Natural killer cell treated with Interleukin-12 subunit alpha and Interleukin-12 subunit beta and Interleukin-15 and Interleukin-18, amount 100 ng/mL, for 72 hours (primary cell): Measurements from ENCODE around the gene RNPEP. TPM values are rescaled to one million over a fixed set of nuclear protein-coding genes. Genes with fewer than 3 reads are reported as not detected.
"Not testable (repeated sequence)": the region's sequence is repeated elsewhere in the genome, so short reads cannot be mapped to it uniquely, and the experiment has no call there.

Experiments used
- ATAC-seq, 2 donors: fragments of 150-1000 bp; cut with Tn5 transposase in 1 of 2; sonication (Bioruptor Pico), chemical (Tn5 transposase) in 1 of 2; 2 replicates each; pipeline ENCODE4 v1.10.0; 2021
- DNase-seq: peaks from one replicate; pipeline ENCODE4 v3.0.0; 2022; ENCODE audit warnings: low spot score
- H3K27ac Mint-ChIP-seq, 2 donors: 1 replicate in 1 of 2; 2 replicates in 1 of 2; pipeline ENCODE4 v1.8.0; 2022; ENCODE audit warnings: mixed read lengths in 2 of 2, mild to moderate bottlenecking in 1 of 2, moderate library complexity in 1 of 2
- H3K27me3 Mint-ChIP-seq, 2 donors: 1 replicate in 1 of 2; 2 replicates in 1 of 2; pipeline ENCODE4 v1.8.0; 2022; ENCODE audit warnings: mixed read lengths in 2 of 2
- H3K36me3 Mint-ChIP-seq: one replicate; pipeline ENCODE4 v1.8.0; 2022; ENCODE audit warnings: mixed read lengths
- H3K4me1 Mint-ChIP-seq, 2 donors: 1 replicate in 1 of 2; 2 replicates in 1 of 2; pipeline ENCODE4 v1.8.0; 2022; ENCODE audit warnings: low read depth in 2 of 2, mixed read lengths in 2 of 2, mild to moderate bottlenecking in 1 of 2
- H3K4me3 Mint-ChIP-seq: one replicate; pipeline ENCODE4 v1.8.0; 2022; ENCODE audit warnings: mixed read lengths
- H3K9me3 Mint-ChIP-seq: 2 replicates; pipeline ENCODE4 v1.8.0; 2022; ENCODE audit warnings: mixed read lengths
- total RNA-seq, 2 donors: library from RNA; stranded (reverse); gene quantifications; one replicate each; pipeline ENCODE4 v1.2.3, GENCODE V29; 2022

Gene RNPEP
- total RNA-seq, 2 donors from 2014 or later, result 50.1 to 54.3 TPM

- DNase-seq (no peak), ATAC-seq (peak; percentile 34 to 58)
- H3K36me3 Mint-ChIP-seq, result no peaks in the 10 kb centered on the region
- H3K9me3 Mint-ChIP-seq, result no peaks in the 10 kb centered on the region
- peaks cover 0 to 11% of the 10 kb centered on the region in 2 donors for H3K4me1 Mint-ChIP-seq
- peaks cover 44% of the 10 kb centered on the region in 2 donors for H3K27me3 Mint-ChIP-seq
- no peak within 1 kb of the TSS for H3K27ac Mint-ChIP-seq
- no peak within 1 kb of the TSS for H3K4me3 Mint-ChIP-seq
Measured at GRCh38 chr1:201946224-201946908, 36.1 kb upstream of the RNPEP start, which contains the start of gene LMOD1. LMOD1 (minus strand) TSS chr1:201946548; CDS start chr1:201946340, 208 bp downstream.

- Mint-ChIP-seq H3K9me3 (no peaks in the 10 kb centered on the region), H3K27ac (no peak overlapping the region), H3K4me3 (no peak overlapping the region), H3K27me3 (peaks cover 44% of the 10 kb centered on the region in 2 donors), H3K4me1 (peaks cover 0 to 11% of the 10 kb centered on the region in 2 donors), H3K36me3 (no peaks in the 10 kb centered on the region)
- ATAC-seq (no peak), DNase-seq (no peak)
Measured at GRCh38 chr1:201947697-201948008, 34.8 kb upstream of the RNPEP start.

- Mint-ChIP-seq H3K9me3 (no peaks in the 10 kb centered on the region), H3K4me3 (no peak overlapping the region), H3K27ac (no peak overlapping the region), H3K27me3 (peaks cover 33 to 44% of the 10 kb centered on the region in 2 donors), H3K4me1 (peaks cover 3 to 13% of the 10 kb centered on the region in 2 donors), H3K36me3 (peaks cover 3% of the 10 kb centered on the region)
- no peak for DNase-seq
- ATAC-seq, result no peak
Measured at GRCh38 chr1:201949491-201949890, 33.0 kb upstream of the RNPEP start.

- Mint-ChIP-seq H3K9me3 (no peaks in the 10 kb centered on the region), H3K27ac (peak overlapping the region; percentile 87 to 98), H3K4me1 (peaks cover 11 to 14% of the 10 kb centered on the region in 2 donors), H3K4me3 (peak overlapping the region; percentile 89), H3K27me3 (no peaks in the 10 kb centered on the region), H3K36me3 (peaks cover 4% of the 10 kb centered on the region)
- ATAC-seq (no peak), DNase-seq (no peak)
Measured at GRCh38 chr1:201954263-201955008, 28.0 kb upstream of the RNPEP start.

DNA sequence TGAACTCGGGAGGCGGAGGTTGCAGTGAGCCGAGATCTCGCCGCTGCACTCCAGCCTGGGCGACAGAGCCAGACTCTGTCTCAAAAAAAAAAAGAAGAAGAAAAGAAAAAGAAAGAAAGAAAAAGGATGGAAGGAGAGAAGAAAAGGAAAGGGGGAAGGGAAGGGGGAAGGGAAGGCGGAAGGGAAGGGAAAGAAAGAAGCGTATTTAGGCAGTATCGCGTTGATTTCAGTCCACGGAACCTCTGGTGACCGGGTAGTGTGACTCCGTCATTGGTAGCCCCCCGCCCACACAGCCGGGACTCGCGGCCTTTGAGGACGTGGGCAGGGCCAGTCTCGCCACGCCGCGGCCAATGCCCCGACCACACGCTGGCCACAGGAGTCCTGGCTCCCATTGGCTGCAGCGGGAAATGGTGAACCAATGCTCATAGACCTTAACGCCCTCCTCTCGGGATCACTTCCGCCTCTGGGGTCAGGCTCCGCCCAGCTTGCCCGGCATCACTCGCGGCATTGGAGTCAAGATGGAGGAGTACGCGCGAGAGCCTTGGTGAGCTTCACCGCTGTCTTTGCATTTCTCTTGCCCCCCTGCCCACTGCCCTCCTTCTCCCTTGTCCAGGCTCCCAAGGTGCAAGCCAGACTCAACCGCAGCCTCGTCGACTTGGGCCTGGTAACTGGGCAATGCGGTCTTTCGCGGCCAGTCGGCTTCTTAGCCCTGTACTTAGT, 27.3 kb upstream of the RNPEP start, which contains the start of gene TIMM17A:
TSS of gene TIMM17A (plus strand) at position 495 of the 720 bp plus-strand sequence. CDS start at position 519, 24 bp downstream.
- DNase-seq (peak; percentile 98), ATAC-seq (peak; percentile 100)
- peak within 1 kb of the TSS; percentile 89 for H3K4me3 Mint-ChIP-seq
- H3K27me3 Mint-ChIP-seq, result no peaks in the 10 kb centered on the region
- no peaks in the 10 kb centered on the region for H3K9me3 Mint-ChIP-seq
- H3K36me3 Mint-ChIP-seq, result peaks cover 4% of the 10 kb centered on the region
- H3K27ac Mint-ChIP-seq, result peak within 1 kb of the TSS; percentile 87 to 98
- H3K4me1 Mint-ChIP-seq, result peaks cover 11 to 14% of the 10 kb centered on the region in 2 donors

GRCh38 chr1:201955729-201956143, 26.7 kb upstream of the RNPEP start:
- Mint-ChIP-seq H3K4me3 (peak overlapping the region; percentile 89), H3K9me3 (no peaks in the 10 kb centered on the region), H3K27ac (peak overlapping the region; percentile 87 to 98), H3K36me3 (peaks cover 4% of the 10 kb centered on the region), H3K27me3 (no peaks in the 10 kb centered on the region), H3K4me1 (peaks cover 11 to 14% of the 10 kb centered on the region in 2 donors)
- ATAC-seq (peak in 1 of 2 donors; percentile 59), DNase-seq (no peak)

DNA sequence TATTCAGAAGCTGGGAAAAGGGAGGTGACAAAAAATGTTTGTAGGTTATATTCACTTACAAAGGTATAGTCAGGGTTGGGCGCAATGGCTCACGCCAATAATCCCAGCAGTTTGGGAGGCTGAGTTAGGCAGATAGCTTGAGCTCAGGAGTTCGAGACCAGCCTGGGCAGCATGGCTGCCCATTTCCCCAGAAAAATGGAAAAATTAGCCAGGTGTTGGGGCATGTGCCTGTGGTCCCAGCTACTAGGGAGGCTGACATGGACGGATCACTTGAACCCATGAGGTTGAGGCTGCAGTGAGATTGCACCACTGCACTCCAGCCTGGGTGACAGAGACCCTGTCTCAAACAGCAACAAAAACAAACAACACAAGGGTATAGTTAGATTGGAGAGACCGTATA, 24.1 kb upstream of the RNPEP start:
- no peaks in the 10 kb centered on the region for H3K9me3 Mint-ChIP-seq
- peaks cover 14 to 15% of the 10 kb centered on the region in 2 donors for H3K4me1 Mint-ChIP-seq
- ATAC-seq, result no peak
- DNase-seq, result no peak
- no peak overlapping the region for H3K4me3 Mint-ChIP-seq
- no peak overlapping the region for H3K27ac Mint-ChIP-seq
- peaks cover 15% of the 10 kb centered on the region for H3K36me3 Mint-ChIP-seq
- no peaks in the 10 kb centered on the region for H3K27me3 Mint-ChIP-seq

GRCh38 chr1:201962382-201962781, 20.1 kb upstream of the RNPEP start:
- DNase-seq, H3K4me1 Mint-ChIP-seq, H3K27me3 Mint-ChIP-seq, ATAC-seq, H3K27ac Mint-ChIP-seq, H3K9me3 Mint-ChIP-seq, H3K4me3 Mint-ChIP-seq: not testable (repeated sequence)
- H3K36me3 Mint-ChIP-seq, result peaks cover 20% of the 10 kb centered on the region

- DNase-seq (no peak), ATAC-seq (no peak)
- no peak overlapping the region for H3K27ac Mint-ChIP-seq
- H3K9me3 Mint-ChIP-seq, result no peaks in the 10 kb centered on the region
- no peaks in the 10 kb centered on the region for H3K27me3 Mint-ChIP-seq
- peaks cover 26% of the 10 kb centered on the region for H3K36me3 Mint-ChIP-seq
- H3K4me1 Mint-ChIP-seq, result peaks cover 0 to 4% of the 10 kb centered on the region in 2 donors
- no peak overlapping the region for H3K4me3 Mint-ChIP-seq
Measured at GRCh38 chr1:201964261-201964660, 18.2 kb upstream of the RNPEP start.

DNA sequence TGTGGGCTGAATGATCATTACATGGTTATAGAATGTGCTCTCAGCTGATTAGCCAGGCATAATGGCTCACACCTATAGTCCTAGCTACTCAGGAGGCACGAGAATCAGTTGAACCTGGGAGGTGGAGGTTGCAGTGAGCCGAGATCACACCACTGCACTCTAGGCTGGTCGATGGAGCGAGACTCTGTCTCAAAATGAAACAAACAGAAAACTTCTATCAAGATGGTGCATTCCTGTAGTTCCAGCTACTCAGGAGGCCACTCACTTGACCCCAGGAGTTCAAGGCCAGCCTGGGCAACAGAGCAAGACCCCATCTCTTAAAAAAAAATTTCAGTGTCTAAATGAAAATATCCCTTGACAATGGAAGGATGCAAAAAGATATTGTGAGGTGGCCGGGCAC, 16.3 kb upstream of the RNPEP start:
- no peak for DNase-seq
- no peak for ATAC-seq
- Mint-ChIP-seq H3K36me3 (peaks cover 26% of the 10 kb centered on the region), H3K27ac (no peak overlapping the region), H3K9me3 (no peaks in the 10 kb centered on the region), H3K27me3 (no peaks in the 10 kb centered on the region), H3K4me3 (no peak overlapping the region), H3K4me1 (peaks cover 0 to 4% of the 10 kb centered on the region in 2 donors)

GRCh38 chr1:201968202-201968925, 14.1 kb upstream of the RNPEP start:
- H3K4me1 Mint-ChIP-seq, result no peaks in the 10 kb centered on the region
- no peak overlapping the region for H3K27ac Mint-ChIP-seq
- H3K9me3 Mint-ChIP-seq, result no peaks in the 10 kb centered on the region
- H3K4me3 Mint-ChIP-seq, result no peak overlapping the region
- DNase-seq (no peak), ATAC-seq (no peak)
- peaks cover 15% of the 10 kb centered on the region for H3K36me3 Mint-ChIP-seq
- no peaks in the 10 kb centered on the region for H3K27me3 Mint-ChIP-seq

- Mint-ChIP-seq H3K4me1 (no peaks in the 10 kb centered on the region), H3K4me3 (no peak overlapping the region)
Measured at GRCh38 chr1:201970334-201971159, 11.9 kb upstream of the RNPEP start.

More at GRCh38 chr1:201970334-201971159, 11.9 kb upstream of the RNPEP start:
- peaks cover 12% of the 10 kb centered on the region for H3K36me3 Mint-ChIP-seq
- no peak overlapping the region for H3K27ac Mint-ChIP-seq
- no peak for DNase-seq
- peaks cover 0 to 9% of the 10 kb centered on the region in 2 donors for H3K27me3 Mint-ChIP-seq
- ATAC-seq, result no peak
- H3K9me3 Mint-ChIP-seq, result no peaks in the 10 kb centered on the region
